HTR-8/SVneo (cell line): ENCODE measurements around the gene EYA2.
A peak's percentile ranks its signal among the peaks of the same experiment; 100 is the strongest.

Experiments
- DNase-seq: peaks from one replicate; pipeline ENCODE4 v3.0.0; 2011; ENCODE audit warnings: low spot score, mixed read lengths; ENCODE audit not compliant: insufficient read length
- FAIRE-seq: peaks from 2 replicates; lab custom pipeline; 2011; peaks lifted over from hg19 to GRCh38; lab: Jason Lieb, UNC

EYA2 gene

GRCh38 chr20:46973766-46974165 is 79.1 kb downstream of the EYA2 start:
- FAIRE-seq = no peak
- DNase-seq = no peak

- FAIRE-seq (peak; percentile 64), DNase-seq (no peak)
These were observed 80.2 kb downstream of the EYA2 start for GRCh38 chr20:46974669-46975434.

- DNase-seq (no peak), FAIRE-seq (no peak)
These were observed 81.3 kb downstream of the EYA2 start for GRCh38 chr20:46975976-46976375.

GRCh38 chr20:46977204-46977603 is 82.6 kb downstream of the EYA2 start:
- DNase-seq = no peak
- FAIRE-seq = no peak

- peak; percentile 26 for FAIRE-seq
- DNase-seq = no peak
These were observed 83.4 kb downstream of the EYA2 start for GRCh38 chr20:46977909-46978588.

- DNase-seq (no peak), FAIRE-seq (no peak)
These were observed 84.4 kb downstream of the EYA2 start for GRCh38 chr20:46978951-46979491.

GRCh38 chr20:46979603-46980241 is 85.1 kb downstream of the EYA2 start:
- peak; percentile 79 for FAIRE-seq
- DNase-seq = no peak

- no peak for DNase-seq
- FAIRE-seq = no peak
These were observed 86.5 kb downstream of the EYA2 start for GRCh38 chr20:46981184-46981583.

GRCh38 chr20:46983466-46983865 is 88.8 kb downstream of the EYA2 start:
- FAIRE-seq = no peak

GRCh38 chr20:46984405-46984804 is 89.8 kb downstream of the EYA2 start:
- DNase-seq (no peak), FAIRE-seq (no peak)

More at GRCh38 chr20:46983466-46983865, 88.8 kb downstream of the EYA2 start:
- DNase-seq = no peak

- FAIRE-seq (peak; percentile 28), DNase-seq (no peak)
These were observed 90.6 kb downstream of the EYA2 start for GRCh38 chr20:46985250-46985649.

- FAIRE-seq (peak; percentile 48), DNase-seq (no peak)
These were observed 91.0 kb downstream of the EYA2 start for GRCh38 chr20:46985671-46986070.

- no peak for DNase-seq
- FAIRE-seq = peak; percentile 67
These were observed 92.4 kb downstream of the EYA2 start for GRCh38 chr20:46987001-46987400.

- FAIRE-seq (no peak), DNase-seq (no peak)
These were observed 95.5 kb downstream of the EYA2 start for GRCh38 chr20:46990017-46990595.

- peak; percentile 33 for FAIRE-seq
- DNase-seq = no peak
These were observed 96.0 kb downstream of the EYA2 start for GRCh38 chr20:46990596-46991104.

- DNase-seq (no peak), FAIRE-seq (peak; percentile 33)
These were observed 96.5 kb downstream of the EYA2 start for GRCh38 chr20:46991168-46991567.

GRCh38 chr20:46991880-46992639 is 97.4 kb downstream of the EYA2 start:
- DNase-seq (no peak), FAIRE-seq (no peak)

- no peak for DNase-seq
- peak; percentile 13 for FAIRE-seq
These were observed 98.0 kb downstream of the EYA2 start for GRCh38 chr20:46992640-46993035.

- DNase-seq = no peak
- FAIRE-seq = no peak
These were observed 98.9 kb downstream of the EYA2 start for GRCh38 chr20:46993465-46994095.
